ENCODE measurements around the gene DHRS7. TPM values are rescaled to one million over a fixed set of nuclear protein-coding genes. Genes with fewer than 3 reads are reported as not detected.

Gene DHRS7
- total and polyA plus RNA-seq, 2 of the 8 experiments (the other 6 are each of a cell fraction or from before 2014, with no cell fraction given), result 10.8 to 27.5 TPM

DNA sequence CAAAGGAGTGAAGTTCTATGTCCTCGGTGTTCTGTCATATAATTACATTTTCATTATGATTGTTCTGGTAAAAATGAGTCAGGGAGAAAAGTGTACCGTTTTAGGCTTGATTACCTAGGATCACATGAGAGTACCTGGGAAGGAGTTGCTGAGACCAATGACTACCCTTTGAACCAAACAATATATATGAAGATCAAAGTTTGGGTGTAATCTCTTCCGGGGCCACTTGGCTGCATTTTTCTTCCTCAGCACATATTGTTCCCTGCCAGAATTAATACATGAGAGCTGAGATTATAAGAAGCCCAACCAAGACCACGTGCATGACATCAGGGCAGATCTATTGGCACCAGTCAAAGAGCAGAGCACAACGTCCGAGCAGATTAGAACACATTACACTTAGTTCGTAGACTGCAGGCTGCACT lies 41.1 kb upstream of the DHRS7 start (continued):
- TF ChIP-seq ASH2L (IDR thresholded peaks at IDR 0.05; ENCODE audit: low read length) (no peak), KDM4A (IDR thresholded peaks at IDR 0.05; ENCODE audit: low read depth, low read length, severe bottlenecking) (no peak), TAF1 (IDR thresholded peaks at IDR 0.05; ENCODE audit: low read depth, low read length) (no peak)
- TF ChIP-seq, protein P1, sequence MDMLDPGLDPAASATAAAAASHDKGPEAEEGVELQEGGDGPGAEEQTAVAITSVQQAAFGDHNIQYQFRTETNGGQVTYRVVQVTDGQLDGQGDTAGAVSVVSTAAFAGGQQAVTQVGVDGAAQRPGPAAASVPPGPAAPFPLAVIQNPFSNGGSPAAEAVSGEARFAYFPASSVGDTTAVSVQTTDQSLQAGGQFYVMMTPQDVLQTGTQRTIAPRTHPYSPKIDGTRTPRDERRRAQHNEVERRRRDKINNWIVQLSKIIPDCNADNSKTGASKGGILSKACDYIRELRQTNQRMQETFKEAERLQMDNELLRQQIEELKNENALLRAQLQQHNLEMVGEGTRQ (IDR thresholded peaks at IDR 0.05; ENCODE audit: low read length), result no peak
